HG03378 (cell line): Measurements from ENCODE around the gene DLX5.

Source experiments
- ATAC-seq: cut with Tn5 transposase; IDR thresholded peaks from one replicate; pipeline ENCODE4 v1.9.1; 2021; ENCODE audit warnings: mild to moderate bottlenecking, moderate library complexity; ENCODE audit not compliant: unreplicated experiment

The DLX5 gene

GRCh38 chr7:96992192-96993005, 32.2 kb downstream of the DLX5 start:
- no peak for ATAC-seq

- ATAC-seq: no peak
These were observed 33.0 kb downstream of the DLX5 start for GRCh38 chr7:96991546-96992191.

- ATAC-seq: no peak
These were observed 34.7 kb downstream of the DLX5 start for GRCh38 chr7:96989859-96990317.

GRCh38 chr7:96989241-96989858, 35.3 kb downstream of the DLX5 start:
- ATAC-seq: no peak

GRCh38 chr7:96987719-96988118, 36.9 kb downstream of the DLX5 start:
- ATAC-seq: no peak

- no peak for ATAC-seq
These were observed 37.7 kb downstream of the DLX5 start for GRCh38 chr7:96986901-96987300.

- ATAC-seq: no peak
These were observed 38.6 kb downstream of the DLX5 start for GRCh38 chr7:96985992-96986391.

- no peak for ATAC-seq
These were observed 42.0 kb downstream of the DLX5 start for GRCh38 chr7:96982586-96982985.

GRCh38 chr7:96979551-96980276, 44.9 kb downstream of the DLX5 start:
- ATAC-seq: no peak

- ATAC-seq: no peak
These were observed 47.2 kb downstream of the DLX5 start for GRCh38 chr7:96977445-96977844.

GRCh38 chr7:96976106-96976505, 48.5 kb downstream of the DLX5 start:
- no peak for ATAC-seq

- no peak for ATAC-seq
These were observed 50.6 kb downstream of the DLX5 start for GRCh38 chr7:96973986-96974385.

GRCh38 chr7:96970739-96971138, 53.9 kb downstream of the DLX5 start:
- ATAC-seq: no peak
